ENCODE results near the gene RAVER2.
"Not testable (repeated sequence)": the region's sequence is repeated elsewhere in the genome, so short reads cannot be mapped to it uniquely, and the experiment has no call there.

RAVER2 gene

DNA sequence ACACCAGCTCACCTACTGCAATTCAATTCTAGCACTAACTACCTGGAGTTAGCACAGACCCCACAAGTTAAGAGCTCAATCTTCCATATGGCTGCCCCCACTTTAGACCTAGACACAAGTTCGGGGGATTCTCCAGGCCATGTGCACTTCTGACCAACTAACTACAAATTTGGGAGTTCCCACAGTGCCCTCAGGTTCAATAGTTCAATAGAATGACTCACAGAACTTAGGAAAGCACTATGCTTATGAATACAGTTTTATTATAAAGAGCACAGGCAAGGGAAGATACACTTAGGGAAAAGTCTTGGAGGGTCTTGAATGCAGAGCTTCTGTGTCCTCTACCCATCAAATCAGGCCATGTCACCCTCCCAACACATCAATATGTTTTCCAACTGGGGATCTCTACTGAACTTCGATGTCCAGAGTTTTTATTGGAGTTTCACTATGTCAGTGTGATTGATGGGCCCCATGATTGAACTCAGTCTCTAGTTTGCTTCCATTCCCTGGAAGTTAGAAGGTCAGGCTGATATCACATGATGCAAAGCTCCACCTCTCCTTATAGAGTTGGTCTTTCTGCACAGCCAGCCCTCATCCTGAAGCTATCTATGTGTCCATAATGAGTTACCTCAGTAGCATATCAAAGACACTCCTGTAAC lies 46.1 kb downstream of the RAVER2 start:
- H3K27ac ChIP-seq, result no peak overlapping the region
- TF ChIP-seq ZFX (IDR thresholded peaks at IDR 0.05; ENCODE audit: borderline replicate concordance), result no peak
- TF ChIP-seq, protein P1, sequence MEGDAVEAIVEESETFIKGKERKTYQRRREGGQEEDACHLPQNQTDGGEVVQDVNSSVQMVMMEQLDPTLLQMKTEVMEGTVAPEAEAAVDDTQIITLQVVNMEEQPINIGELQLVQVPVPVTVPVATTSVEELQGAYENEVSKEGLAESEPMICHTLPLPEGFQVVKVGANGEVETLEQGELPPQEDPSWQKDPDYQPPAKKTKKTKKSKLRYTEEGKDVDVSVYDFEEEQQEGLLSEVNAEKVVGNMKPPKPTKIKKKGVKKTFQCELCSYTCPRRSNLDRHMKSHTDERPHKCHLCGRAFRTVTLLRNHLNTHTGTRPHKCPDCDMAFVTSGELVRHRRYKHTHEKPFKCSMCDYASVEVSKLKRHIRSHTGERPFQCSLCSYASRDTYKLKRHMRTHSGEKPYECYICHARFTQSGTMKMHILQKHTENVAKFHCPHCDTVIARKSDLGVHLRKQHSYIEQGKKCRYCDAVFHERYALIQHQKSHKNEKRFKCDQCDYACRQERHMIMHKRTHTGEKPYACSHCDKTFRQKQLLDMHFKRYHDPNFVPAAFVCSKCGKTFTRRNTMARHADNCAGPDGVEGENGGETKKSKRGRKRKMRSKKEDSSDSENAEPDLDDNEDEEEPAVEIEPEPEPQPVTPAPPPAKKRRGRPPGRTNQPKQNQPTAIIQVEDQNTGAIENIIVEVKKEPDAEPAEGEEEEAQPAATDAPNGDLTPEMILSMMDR (IDR thresholded peaks at IDR 0.05), result no peak

DNA sequence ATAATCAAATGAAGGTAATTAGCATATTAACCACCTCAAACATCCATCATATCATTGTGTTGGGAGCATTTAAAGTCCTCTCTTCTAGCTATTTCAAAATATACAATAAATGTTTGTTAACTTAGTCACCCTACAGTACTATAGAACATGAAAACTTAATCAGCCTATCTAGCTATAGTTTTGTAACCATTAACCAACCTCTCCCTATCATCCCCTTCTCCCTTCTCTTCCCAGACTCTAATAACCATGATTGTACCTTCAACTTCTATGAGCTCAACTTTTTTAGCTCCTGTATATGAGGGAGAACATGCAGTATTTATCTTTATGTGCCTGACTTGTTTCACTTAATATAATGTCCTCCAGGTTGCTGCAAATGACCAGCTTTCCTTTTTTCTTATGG lies 54.0 kb downstream of the RAVER2 start:
- no peak overlapping the region for H3K27ac ChIP-seq
- TF ChIP-seq, protein P1 (IDR thresholded peaks at IDR 0.05), result no peak
- no peak for TF ChIP-seq ZFX (IDR thresholded peaks at IDR 0.05; ENCODE audit: borderline replicate concordance)

DNA sequence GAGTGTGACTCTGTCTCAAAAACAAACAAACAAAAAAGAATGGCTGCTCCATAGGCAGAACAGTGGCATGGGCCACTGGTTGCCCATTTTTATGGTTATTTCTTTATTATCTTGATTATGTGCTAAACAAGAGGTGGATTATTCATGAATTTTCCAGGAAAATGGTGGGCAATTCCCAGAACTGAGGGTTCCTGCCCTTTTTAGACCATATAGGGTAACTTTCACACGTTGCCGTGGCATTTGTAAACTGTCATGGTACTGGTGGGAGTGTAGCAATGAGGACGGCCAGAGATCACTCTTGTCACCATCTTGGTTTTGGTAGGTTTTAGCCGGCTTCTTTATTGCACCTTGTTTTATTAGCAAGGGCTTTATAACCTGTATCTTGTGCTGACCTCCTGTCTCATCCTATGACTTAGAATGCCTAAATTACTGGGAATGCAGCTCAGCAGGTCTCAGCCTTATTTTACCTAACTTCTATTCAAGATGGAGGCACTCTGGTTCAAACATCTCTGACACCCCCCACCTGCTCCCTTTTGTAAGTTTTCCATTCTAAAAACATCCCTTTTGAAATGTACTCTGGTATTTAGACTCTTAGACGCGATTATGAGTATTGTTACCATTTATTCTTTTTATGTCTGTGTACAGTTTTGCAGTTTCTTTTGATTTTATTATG lies 57.1 kb downstream of the RAVER2 start:
- H3K27ac ChIP-seq, result no peak overlapping the region
- no peak for TF ChIP-seq ZFX (IDR thresholded peaks at IDR 0.05; ENCODE audit: borderline replicate concordance)
- TF ChIP-seq, protein P1 (IDR thresholded peaks at IDR 0.05), result no peak

DNA sequence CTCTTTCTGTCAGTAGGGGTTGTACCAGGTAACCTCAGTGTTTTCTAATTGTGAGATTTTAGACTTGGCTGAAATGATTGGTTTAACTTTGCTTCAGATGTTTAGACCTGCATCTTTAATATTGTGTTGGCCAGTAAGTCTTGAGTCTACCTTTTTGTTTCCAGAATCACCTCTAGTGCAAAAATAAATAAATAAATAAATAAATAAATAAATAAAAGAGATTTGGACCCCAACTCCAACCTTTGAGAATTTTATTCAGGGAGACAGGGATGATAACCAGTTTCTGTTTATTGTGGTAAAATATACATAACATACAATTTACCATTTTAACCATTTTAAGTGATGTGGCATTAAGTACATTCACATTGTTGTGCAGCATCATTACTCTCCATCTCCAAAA lies 64.4 kb downstream of the RAVER2 start:
- H3K27ac ChIP-seq, result no peak overlapping the region
- TF ChIP-seq, protein P1 (IDR thresholded peaks at IDR 0.05), result no peak
- no peak for TF ChIP-seq ZFX (IDR thresholded peaks at IDR 0.05; ENCODE audit: borderline replicate concordance)

DNA sequence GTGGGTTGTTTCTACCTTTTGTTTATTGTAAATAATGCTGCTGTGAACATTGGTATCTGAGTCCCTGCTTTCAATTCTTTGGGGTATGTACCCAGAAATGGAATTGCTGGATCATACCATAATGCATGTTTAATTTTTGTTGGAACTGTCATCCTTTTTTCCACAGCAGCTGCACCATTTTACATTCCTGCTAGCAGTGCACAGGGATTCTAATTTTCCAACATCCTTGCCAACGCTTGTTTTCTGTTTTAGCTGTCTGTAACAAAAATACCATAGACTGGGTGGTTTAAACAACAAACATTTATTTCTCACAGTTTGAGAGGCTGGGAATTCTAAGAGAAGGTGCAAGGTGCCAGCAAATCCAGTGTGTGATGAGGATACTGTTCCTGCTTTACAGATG lies 65.1 kb downstream of the RAVER2 start:
- H3K27ac ChIP-seq, result no peak overlapping the region
- no peak for TF ChIP-seq ZFX (IDR thresholded peaks at IDR 0.05; ENCODE audit: borderline replicate concordance)
- TF ChIP-seq, protein P1 (IDR thresholded peaks at IDR 0.05), result no peak

DNA sequence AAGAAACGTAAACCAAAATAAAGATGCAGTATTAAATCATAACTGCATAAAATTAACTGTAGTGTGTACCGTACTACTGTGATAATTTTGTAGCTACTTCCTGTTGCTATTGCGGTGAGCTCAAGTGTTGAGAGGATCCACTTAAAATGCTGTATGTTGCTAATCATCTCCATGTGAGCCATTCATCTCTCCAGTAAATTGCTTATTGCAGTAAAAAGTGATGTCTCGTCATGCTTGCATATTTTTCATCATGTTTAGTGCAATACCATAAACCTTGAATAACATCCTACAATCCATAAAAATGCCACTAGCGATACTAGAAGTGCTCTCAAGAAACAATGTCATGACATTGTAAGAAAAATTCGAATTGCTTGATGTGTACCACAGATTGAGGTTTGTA lies 66.3 kb downstream of the RAVER2 start:
- no peak overlapping the region for H3K27ac ChIP-seq
- TF ChIP-seq, protein P1 (IDR thresholded peaks at IDR 0.05), result no peak
- TF ChIP-seq ZFX (IDR thresholded peaks at IDR 0.05; ENCODE audit: borderline replicate concordance), result no peak

DNA sequence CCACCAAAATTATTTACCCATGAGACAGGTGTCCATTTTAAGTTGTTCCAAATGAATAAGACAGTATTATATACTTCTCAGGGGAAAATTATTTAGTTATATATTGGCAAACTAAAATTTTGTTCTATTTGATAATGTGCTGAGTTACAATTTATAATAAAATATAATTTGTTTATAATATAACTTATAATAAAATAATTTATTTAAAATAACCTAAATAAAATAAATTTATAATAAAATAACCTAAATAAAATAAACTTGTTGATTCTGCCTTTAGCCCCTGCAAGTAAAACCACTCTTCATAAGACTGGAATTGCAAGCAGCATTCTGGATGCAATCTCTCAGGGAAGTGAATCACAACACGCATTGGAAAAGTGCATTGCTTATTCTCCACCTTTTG lies 69.6 kb downstream of the RAVER2 start:
- H3K27ac ChIP-seq, result no peak overlapping the region

DNA sequence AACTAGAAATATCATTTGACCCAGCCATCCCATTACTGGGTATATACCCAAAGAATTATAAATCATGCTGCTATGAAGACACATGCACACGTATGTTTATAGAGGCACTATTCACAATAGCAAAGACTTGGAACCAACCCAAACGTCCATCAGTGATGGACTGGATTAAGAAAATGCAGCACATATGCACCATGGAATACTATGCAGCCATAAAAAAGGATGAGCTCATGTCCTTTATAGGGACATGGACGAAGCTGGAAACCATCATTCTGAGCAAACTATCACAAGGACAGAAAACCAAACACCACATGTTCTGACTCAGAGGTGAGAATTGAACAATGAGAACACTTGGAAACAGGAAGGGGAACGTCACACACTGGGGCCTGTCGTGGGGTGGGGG lies 72.5 kb downstream of the RAVER2 start:
- H3K27ac ChIP-seq, result not testable (repeated sequence)

More for the DNA sequence above, 69.6 kb downstream of the RAVER2 start:
- TF ChIP-seq ZFX (IDR thresholded peaks at IDR 0.05; ENCODE audit: borderline replicate concordance), result no peak
- TF ChIP-seq, protein P1 (IDR thresholded peaks at IDR 0.05), result no peak

DNA sequence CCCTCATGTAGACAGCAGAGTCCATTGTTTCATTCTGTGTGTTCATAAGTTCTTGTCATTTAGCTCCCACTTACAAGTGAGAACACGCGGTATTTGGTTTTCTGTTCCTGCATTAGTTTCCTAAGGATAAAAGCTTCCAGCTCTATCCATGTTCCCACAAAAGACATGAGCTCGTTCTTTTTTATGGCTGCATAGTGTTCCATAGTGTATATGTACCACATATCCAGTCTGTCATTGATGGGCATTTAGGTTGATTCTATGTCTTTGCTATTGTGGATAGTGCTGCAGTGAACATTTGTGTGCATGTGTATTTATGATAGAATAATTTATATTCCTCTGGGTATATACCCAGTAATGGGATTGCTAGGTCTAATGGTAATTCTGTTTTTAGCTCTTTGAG lies 75.7 kb downstream of the RAVER2 start:
- H3K27ac ChIP-seq, result not testable (repeated sequence)
